H1 (cell line): Measurements from ENCODE around the gene EMP2. TPM values are rescaled to one million over a fixed set of nuclear protein-coding genes. Genes with fewer than 3 reads are reported as not detected.

Source experiments
- CHD7 ChIP-seq: fragments of 300-600 bp; sonication (generic); IDR thresholded peaks from 2 replicates; pipeline ENCODE4 v1.7.1; 2012; ENCODE audit warnings: low read length, moderate library complexity, mild to moderate bottlenecking, inconsistent platforms; ENCODE audit not compliant: insufficient replicate concordance
- EZH2 ChIP-seq: fragments of 200-600 bp; sonication (generic); IDR thresholded peaks from 2 replicates; pipeline ENCODE4 v1.7.1; 2012; ENCODE audit warnings: low read depth, mild to moderate bottlenecking, moderate library complexity, low read length, inconsistent platforms; ENCODE audit not compliant: severe bottlenecking
- HDAC6 ChIP-seq: IDR thresholded peaks from one replicate; pipeline ENCODE4 v1.7.1; 2012; ENCODE audit warnings: low read depth, mild to moderate bottlenecking, inconsistent platforms, low read length, moderate library complexity
- RXRA ChIP-seq: IDR thresholded peaks from 2 replicates; pipeline ENCODE4 v1.6.1; 2011; ENCODE audit warnings: low read depth, mild to moderate bottlenecking, low read length, moderate library complexity; ENCODE audit not compliant: insufficient read depth
- SIX5 ChIP-seq: IDR thresholded peaks from 2 replicates; pipeline ENCODE4 v1.6.1; 2011; ENCODE audit warnings: mild to moderate bottlenecking, low read depth, low read length
- SRF ChIP-seq: IDR thresholded peaks from 2 replicates; pipeline ENCODE4 v1.6.1; 2011; ENCODE audit warnings: mild to moderate bottlenecking, low read depth, low read length, moderate library complexity
- TAF7 ChIP-seq: optimal IDR thresholded peaks from 2 replicates; pipeline ENCODE3; 2011; ENCODE audit warnings: low read depth, mild to moderate bottlenecking, inconsistent platforms, low read length, moderate library complexity, borderline replicate concordance
- polyA plus RNA-seq, 7 experiments: library from polyadenylated mRNA; depleted of rRNA in 3 of 7; stranded (reverse) in 5 of 7; unstranded in 2 of 7; fragments of >200 nt in 5 of 7; fragments of 200-250 nt in 2 of 7; gene quantifications; 1 replicate in 5 of 7; 2 replicates in 1 of 7; 4 replicates in 1 of 7; pipeline versions ENCODE4 v1.2.1 to v1.2.3, GENCODE V29; 2011 to 2013; ENCODE audit warnings: missing spikeins in 2 of 7, mixed read lengths in 2 of 7
- total RNA-seq: library from RNA; stranded (reverse); fragmentation: NEBNext Ultra II Directional; extraction: Animal tissue kit (Norgen Biotek cat#: 25700); gene quantifications from 2 replicates; pipeline ENCODE4 v1.2.1, GENCODE V29; 2021
- TF ChIP-seq, protein P1 (sequence below), 3 experiments: IDR thresholded peaks; 1 replicate in 2 of 3; 2 replicates in 1 of 3; pipeline versions ENCODE4 v1.5.1 to v1.6.1; 2011; ENCODE audit warnings: low read length in 3 of 3, mild to moderate bottlenecking in 3 of 3, inconsistent platforms in 2 of 3, low read depth in 1 of 3, moderate library complexity in 1 of 3; ENCODE audit not compliant: insufficient read depth in 1 of 3; ENCODE audit errors: control extremely low read depth in 1 of 3

Gene EMP2
- total and polyA plus RNA-seq, 2 of the 8 experiments (the other 6 are each of a cell fraction or from before 2014, with no cell fraction given) = 22.6 to 23.3 TPM

GRCh38 chr16:10587622-10588021 is 7.2 kb upstream of the EMP2 start (continued):
- no peak for TF ChIP-seq CHD7
- TF ChIP-seq, protein P1, sequence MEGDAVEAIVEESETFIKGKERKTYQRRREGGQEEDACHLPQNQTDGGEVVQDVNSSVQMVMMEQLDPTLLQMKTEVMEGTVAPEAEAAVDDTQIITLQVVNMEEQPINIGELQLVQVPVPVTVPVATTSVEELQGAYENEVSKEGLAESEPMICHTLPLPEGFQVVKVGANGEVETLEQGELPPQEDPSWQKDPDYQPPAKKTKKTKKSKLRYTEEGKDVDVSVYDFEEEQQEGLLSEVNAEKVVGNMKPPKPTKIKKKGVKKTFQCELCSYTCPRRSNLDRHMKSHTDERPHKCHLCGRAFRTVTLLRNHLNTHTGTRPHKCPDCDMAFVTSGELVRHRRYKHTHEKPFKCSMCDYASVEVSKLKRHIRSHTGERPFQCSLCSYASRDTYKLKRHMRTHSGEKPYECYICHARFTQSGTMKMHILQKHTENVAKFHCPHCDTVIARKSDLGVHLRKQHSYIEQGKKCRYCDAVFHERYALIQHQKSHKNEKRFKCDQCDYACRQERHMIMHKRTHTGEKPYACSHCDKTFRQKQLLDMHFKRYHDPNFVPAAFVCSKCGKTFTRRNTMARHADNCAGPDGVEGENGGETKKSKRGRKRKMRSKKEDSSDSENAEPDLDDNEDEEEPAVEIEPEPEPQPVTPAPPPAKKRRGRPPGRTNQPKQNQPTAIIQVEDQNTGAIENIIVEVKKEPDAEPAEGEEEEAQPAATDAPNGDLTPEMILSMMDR (IDR thresholded peaks at IDR 0.05; ENCODE audit: control extremely low read depth in 1 of 3, insufficient read depth in 1 of 3, low read depth in 1 of 3, low read length in 3 of 3) = no peak
- TF ChIP-seq SIX5 = no peak
- no peak for TF ChIP-seq SRF
- no peak for TF ChIP-seq HDAC6
- TF ChIP-seq RXRA = no peak
- TF ChIP-seq TAF7 = no peak
- no peak for TF ChIP-seq EZH2
